ENCODE results near the gene HAUS3.
"Not testable (repeated sequence)": the region's sequence is repeated elsewhere in the genome, so short reads cannot be mapped to it uniquely, and the experiment has no call there.

HAUS3 gene

DNA sequence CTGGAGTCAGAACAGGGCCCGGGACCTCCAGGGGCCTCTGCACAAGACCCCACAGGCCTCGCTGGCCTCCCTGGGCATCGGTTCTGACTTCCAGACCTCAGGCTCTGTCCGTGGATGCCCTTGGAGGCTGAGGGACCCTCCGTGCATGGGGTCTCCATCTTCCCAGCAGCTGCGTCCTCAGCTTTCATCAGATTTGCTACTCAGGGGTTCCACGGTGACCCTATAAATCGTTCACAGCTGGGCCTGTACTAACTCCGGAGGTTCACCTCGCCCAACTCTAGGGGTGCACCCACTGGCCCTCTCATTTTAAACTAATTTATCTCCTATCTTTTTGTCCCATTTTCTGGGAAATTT lies 33.1 kb upstream of the HAUS3 start:
- not testable (repeated sequence) for DNase-seq

DNA sequence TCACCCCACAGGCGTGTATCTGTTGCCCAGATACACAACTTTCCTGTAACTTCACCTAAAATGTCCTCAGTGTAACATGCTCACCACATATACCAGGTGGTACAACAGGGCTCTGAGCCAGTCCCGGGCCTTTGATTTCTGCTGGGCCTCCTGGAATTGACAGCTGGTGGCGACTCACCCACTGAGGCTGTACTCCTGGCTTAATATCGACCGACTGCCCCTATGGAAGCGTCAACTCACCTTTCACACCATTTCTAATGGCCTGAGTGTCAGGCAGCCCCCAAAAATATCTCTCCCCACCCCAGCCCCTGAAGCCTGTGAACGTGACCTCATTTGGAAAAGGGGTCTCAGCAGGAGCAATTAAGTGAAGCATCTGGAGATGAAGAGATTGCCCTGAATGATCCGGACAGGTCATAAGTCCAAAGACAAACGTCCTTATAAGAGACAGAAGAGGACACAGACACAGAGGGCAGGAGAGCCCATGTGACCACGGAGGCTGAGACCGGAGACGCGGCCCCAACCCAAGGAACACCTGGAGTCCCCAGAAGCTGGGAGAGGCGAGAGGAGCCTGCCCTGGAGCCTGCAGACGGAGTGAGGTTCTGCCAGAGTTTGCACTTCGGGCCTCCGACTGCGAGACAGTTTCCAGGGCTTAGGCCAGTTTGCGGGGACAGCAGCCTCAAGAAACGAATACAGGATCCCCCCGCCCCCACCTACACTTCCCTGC lies 32.6 kb upstream of the HAUS3 start:
- DNase-seq = no peak

DNA sequence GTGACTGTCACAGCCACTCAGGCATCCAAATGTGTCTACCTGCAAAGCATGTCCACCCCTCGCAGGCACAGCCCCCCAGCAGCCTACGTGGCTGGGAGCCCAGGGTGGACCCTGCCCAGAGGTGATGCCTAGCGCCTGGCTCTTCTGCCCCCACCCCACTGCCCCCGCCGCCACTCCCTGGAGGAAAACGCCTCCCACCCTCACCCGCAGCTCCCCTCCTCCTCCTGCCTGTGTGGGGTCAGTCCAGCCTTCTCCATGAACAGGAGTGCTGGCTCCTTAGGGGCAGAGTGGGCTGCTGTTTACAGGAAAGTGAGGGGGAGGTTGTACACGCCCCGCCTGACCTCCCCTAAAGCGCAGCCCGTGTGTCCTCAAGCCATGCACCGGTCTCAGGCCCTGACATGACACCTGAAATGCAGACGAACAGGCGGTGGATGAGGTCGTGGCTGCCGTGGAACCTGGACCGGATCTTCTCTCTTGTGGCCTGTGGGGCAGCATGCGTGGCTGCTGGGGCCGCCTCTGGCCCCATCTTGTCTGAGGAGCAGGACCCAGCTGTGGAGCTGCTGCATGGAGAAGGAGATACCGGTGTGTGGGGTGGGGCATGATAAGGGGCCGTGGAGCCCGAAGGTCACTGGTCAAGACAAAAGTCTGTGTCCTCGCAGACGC lies 31.9 kb upstream of the HAUS3 start:
- no peak for DNase-seq

- DNase-seq = no peak
Observed at GRCh38 chr4:2273221-2273620, 31.3 kb upstream of the HAUS3 start.

DNA sequence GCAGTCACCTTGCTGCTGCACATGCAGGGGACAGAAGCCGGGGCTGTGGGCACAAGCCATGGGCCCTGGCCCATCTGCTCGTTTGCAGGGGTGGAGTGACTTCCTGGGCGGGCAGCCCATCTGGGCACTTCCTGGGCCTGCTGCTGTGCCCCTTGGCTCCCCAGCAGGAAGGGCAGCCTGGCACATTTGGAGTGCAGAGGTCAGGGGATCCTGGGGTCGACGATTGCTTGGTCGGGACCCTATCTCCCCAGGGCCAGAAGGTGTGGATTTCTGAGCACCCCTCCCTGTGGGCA lies 30.9 kb upstream of the HAUS3 start:
- DNase-seq = no peak

DNA sequence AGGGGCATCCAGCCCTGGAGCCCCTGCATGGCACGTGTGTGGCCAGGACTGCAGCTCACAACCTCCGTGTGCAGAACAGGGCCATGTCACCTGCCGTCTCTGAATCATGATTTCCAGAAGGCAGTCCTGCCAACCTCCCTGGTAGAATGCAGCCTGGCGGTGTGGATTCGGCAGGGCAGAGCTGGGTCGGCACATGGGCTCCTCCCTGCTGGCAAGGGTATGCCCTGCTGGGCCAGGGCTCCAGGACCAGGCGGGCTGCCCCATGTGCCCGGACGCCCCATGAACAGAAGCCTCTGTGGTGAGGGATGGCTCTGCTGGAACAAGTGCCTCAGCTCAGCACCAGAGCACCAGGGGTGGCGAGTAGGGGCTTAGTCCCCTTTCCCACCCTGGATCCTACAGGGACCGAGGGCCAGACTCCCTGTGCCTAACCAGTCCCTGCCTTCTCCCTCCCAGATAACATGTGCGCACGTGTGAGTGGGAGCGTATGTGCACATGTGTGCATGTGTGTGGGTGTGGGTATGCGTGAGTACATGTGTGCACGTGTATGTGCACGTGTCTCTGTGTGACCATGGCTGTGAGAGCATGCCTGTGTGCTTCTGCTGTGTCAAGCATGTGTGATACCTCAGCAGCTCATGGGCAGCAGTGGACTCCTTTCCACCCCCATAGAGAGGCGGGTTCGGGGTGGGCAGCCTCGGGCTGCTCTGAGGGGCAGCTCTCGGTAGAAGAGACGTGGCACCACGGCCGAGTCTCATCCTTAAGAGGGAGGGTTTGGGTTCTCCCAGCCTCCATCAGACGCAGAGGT lies 30.3 kb upstream of the HAUS3 start:
- no peak for DNase-seq

DNA sequence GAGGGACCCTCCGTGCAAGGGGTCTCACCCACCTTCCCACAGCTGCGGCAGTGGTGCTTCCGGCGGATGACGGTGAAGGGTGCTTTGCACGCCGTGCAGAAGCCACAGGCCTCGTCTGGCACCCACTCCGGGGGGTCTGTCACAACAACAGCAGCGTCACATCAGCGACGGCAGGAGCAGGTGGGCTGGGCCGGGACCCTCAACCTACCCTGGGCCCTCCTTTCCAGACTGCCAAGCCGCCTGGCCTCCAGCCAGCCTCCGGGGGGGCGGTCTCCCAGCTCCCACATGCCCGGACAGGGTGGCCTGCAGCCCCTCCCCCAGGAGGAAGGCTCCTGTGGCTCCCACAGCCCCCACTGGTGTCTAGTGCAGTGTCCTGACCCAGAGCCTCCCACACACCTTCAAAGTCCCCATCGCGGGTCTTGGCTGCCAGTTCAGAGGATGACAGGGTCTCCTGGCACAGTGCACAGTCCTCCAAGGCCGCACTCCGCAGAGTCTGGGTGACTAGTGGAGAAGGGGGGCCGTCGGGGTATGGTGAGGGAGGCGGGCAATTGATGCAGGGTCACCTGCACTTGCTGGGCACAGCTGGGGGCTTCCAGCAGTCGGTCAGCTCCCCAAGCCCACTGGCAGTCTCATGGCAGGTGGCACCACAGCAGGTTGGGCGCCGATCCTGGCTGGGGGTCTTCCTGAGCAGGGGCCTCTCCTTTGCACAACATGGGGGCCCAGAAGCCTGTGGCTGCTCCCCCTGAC lies 29.5 kb upstream of the HAUS3 start:
- no peak for DNase-seq

- DNase-seq = no peak
Observed at GRCh38 chr4:2270341-2271165, 28.6 kb upstream of the HAUS3 start.

DNA sequence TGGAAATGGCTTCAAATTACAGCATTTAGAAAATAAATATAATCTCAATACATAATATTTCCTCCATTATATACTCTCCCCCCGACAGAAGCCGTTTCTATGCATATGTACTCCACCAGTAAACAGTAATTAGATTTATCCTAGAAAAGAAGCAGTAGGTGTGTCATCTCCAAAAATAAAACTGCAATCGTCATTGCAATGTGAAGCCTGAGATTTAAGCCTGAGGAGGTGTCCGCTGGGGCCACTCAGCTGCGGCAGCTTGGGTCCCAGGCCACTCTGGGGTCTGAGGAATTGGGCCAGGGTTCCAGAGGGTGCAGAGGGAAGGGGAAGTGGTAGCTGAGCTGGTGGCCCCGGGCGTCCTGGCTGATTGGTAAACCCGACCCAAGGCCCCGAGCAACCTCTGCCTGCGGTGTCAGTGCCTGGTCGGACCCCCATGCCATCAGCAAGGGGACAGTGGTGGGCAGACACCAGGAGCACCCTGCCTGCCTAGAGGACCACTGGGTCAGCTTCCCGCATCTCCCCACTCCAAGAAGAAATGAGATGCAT lies 27.8 kb upstream of the HAUS3 start:
- no peak for DNase-seq

- no peak for DNase-seq
Observed at GRCh38 chr4:2269206-2269531, 27.2 kb upstream of the HAUS3 start.

DNA sequence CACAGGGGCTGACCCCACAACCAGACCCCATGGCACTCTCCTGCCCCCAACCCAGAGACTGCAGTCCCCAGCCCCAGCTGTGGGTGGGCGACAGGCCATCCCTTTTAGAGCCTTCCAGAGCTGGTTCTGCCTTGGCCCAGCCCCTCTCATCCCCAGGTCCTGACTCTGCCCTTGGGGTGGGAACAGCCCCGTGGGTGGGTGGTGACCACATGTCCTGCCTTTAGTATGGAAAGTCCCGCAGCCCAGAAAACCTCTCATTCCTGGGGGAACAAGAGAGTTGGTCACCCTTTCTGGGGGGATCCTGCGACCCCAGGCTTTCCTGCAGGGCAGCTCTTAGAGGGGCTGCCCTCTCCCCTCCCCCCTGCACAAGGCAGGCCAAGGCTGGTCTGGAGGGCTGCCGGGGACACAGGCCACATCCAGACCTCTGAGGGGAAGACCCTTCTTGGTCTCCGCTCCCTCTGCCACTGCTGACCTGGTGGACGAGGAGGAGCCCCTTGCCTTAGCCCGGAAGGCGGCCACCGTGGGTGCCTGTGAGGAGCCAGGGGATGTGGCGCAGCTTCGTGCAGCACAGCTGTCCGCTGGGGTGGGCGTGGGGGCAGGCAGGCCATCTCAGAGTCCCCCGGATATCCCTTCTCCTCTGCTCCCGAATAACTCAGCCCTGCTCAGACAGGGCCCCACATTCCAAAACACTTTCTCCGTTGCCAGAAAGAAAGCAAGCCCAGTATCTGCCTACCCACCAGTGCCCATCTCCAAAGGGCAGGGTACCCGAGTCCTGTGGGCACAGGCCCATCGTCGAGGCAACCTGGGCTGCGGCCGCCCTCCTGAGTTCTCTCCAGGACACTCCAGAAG lies 26.7 kb upstream of the HAUS3 start:
- no peak for DNase-seq

GRCh38 chr4:2267841-2268240 lies 25.9 kb upstream of the HAUS3 start:
- no peak for DNase-seq

- DNase-seq = no peak
Observed at GRCh38 chr4:2267320-2267811, 25.4 kb upstream of the HAUS3 start.

GRCh38 chr4:2266821-2267220 lies 24.9 kb upstream of the HAUS3 start:
- no peak for DNase-seq

DNA sequence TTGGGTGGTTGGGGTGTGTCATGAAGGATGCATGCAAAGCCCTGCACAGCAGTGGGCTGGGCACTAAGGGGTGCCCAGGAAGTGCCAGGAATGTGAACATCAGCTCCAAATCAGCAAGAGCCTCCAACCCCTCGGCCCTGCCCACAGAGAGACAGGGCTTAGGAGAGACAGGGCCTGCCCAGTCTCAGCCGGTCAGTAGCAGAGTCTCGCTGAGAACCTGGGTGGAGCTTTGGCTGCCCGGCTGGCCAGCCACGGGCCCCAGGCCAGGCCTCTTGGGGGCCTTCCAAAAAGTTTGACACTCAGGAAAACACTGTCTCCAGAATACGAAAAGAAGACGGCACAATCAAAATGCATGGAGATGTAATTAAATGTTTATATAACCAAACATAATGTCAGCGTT lies 24.3 kb upstream of the HAUS3 start:
- no peak for DNase-seq

- DNase-seq = no peak
Observed at GRCh38 chr4:2265113-2266110, 23.5 kb upstream of the HAUS3 start.

- DNase-seq = no peak
Observed at GRCh38 chr4:2264481-2265041, 22.6 kb upstream of the HAUS3 start.

DNA sequence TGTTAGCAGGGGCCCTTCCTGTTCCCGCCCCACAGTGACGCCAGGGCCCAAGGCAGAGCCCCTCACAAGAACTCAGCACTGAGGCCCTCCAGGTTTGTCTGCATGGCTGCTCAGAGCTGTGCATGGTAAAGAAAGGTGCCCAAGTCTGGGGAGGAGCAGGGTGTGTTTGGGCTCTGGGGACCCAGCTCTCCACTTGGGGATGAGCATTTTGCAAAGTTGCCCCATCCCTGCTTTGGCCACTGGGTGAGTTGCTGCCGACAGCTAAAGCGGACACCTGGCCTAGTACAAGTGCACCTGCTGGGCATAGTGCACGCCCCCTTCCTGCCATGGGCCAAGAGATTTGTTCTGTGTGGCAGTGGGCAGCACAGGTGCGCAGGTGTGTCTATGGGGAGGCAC lies 22.0 kb upstream of the HAUS3 start:
- no peak for DNase-seq

DNA sequence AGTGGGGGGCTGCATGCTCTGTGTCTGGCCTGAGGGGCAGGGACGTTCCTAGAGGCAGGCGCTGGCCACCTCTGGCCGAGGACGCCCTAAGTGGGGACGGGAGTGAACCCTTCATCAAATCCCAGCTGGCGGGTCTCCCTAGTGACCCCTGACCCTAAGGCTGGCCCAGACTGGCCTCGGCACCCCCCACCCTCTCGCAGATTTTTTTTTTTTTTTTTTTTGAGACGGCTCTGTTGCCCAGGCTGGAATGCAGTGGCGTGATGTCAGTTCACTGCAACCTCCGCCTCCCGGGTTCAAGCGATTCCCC lies 21.0 kb upstream of the HAUS3 start:
- DNase-seq = no peak
